Natural killer cell (primary cell): ENCODE measurements around the gene OPRD1. TPM values are rescaled to one million over a fixed set of nuclear protein-coding genes. Genes with fewer than 3 reads are reported as not detected.
A peak's percentile ranks its signal among the peaks of the same experiment; 100 is the strongest.

ENCODE experiments used
- ATAC-seq, 3 donors: fragments of 150-1000 bp in 2 of 3; fragments of 200-7000 bp in 1 of 3; cut with Tn5 transposase; 1 replicate in 1 of 3; 2 replicates in 2 of 3; pipeline ENCODE4 v1.10.0; 2021; ENCODE audit warnings: mild to moderate bottlenecking in 2 of 3, moderate library complexity in 2 of 3
- DNase-seq, 2 donors: peaks; one replicate each; pipeline versions ENCODE4 v3.0.0 to v3.0.0-alpha.2; 2013 to 2021; ENCODE audit warnings: mixed read lengths in 1 of 2
- H3K27ac ChIP-seq: one replicate; pipeline ENCODE4 v1.5.1; 2013; ENCODE audit warnings: mild to moderate bottlenecking, low read length
- H3K27me3 ChIP-seq: one replicate; pipeline ENCODE4 v1.6.1; 2013; ENCODE audit warnings: low read length; ENCODE audit not compliant: control insufficient read depth, insufficient read depth
- H3K36me3 ChIP-seq: one replicate; pipeline ENCODE4 v1.6.1; 2013; ENCODE audit warnings: low read length; ENCODE audit not compliant: control insufficient read depth, insufficient read depth
- H3K4me1 ChIP-seq: one replicate; pipeline ENCODE4 v1.6.1; 2013; ENCODE audit warnings: low read length; ENCODE audit not compliant: control insufficient read depth, insufficient read depth
- H3K4me3 ChIP-seq: one replicate; pipeline ENCODE4 v1.5.1; 2013; ENCODE audit warnings: low read length
- H3K9me3 ChIP-seq: one replicate; pipeline ENCODE4 v1.6.1; 2013; ENCODE audit warnings: low read length; ENCODE audit not compliant: control insufficient read depth, insufficient read depth
- H3K27ac Mint-ChIP-seq, 2 donors: one replicate each; pipeline ENCODE4 v1.8.0; 2022; ENCODE audit warnings: mild to moderate bottlenecking in 2 of 2, mixed read lengths in 2 of 2, moderate library complexity in 1 of 2
- H3K27me3 Mint-ChIP-seq, 2 donors: one replicate each; pipeline ENCODE4 v1.8.0; 2022; ENCODE audit warnings: low read depth in 2 of 2, mixed read lengths in 2 of 2
- H3K36me3 Mint-ChIP-seq: one replicate; pipeline ENCODE4 v1.8.0; 2022; ENCODE audit warnings: mixed read lengths
- H3K4me1 Mint-ChIP-seq, 2 donors: one replicate each; pipeline ENCODE4 v1.8.0; 2022; ENCODE audit warnings: mixed read lengths in 2 of 2
- H3K4me3 Mint-ChIP-seq: one replicate; pipeline ENCODE4 v1.8.0; 2022; ENCODE audit warnings: mild to moderate bottlenecking, moderate library complexity, mixed read lengths
- H3K9me3 Mint-ChIP-seq, 2 donors: one replicate each; pipeline ENCODE4 v1.8.0; 2022; ENCODE audit warnings: mixed read lengths in 2 of 2
- CTCF ChIP-seq: fragments of 200-600 bp; IDR thresholded peaks from one replicate; pipeline ENCODE4 v1.8.0; 2022; ENCODE audit warnings: antibody characterized with exemption
- WGBS: methylation state at CpG from one replicate; pipeline ENCODE4 v1.1.7; 2013; ENCODE audit warnings: missing lambda C conversion rate; ENCODE audit not compliant: insufficient coverage; 5-methylcytosine and 5-hydroxymethylcytosine counted together
- intact Hi-C: fragments of 100-400 bp; cut with micrococcal nuclease; formaldehyde crosslinking; loops from one replicate; pipeline ENCODE4 v1.14.2; 2022
- total RNA-seq, 4 donors: library from RNA; stranded (reverse); fragments of 120-200 nt in 1 of 4; gene quantifications; one replicate each; pipeline versions ENCODE4 v1.2.3 to v1.2.4, GENCODE V29; 2013 to 2022

Gene OPRD1
- total RNA-seq, 3 donors from 2014 or later (not counting 1 experiment from before 2014, with no cell fraction given), result not detected

GRCh38 chr1:28883242-28883616, 71.3 kb downstream of the OPRD1 start:
- H3K4me1 ChIP-seq, result peaks cover 43% of the 10 kb centered on the region
- H3K27ac ChIP-seq, result no peak overlapping the region
- H3K9me3 Mint-ChIP-seq, result no peaks in the 10 kb centered on the region
- H3K4me1 Mint-ChIP-seq, result peaks cover 38 to 45% of the 10 kb centered on the region in 2 donors
- H3K27me3 Mint-ChIP-seq, result no peaks in the 10 kb centered on the region
- H3K4me3 Mint-ChIP-seq, result no peak overlapping the region
- ATAC-seq, result no peak
- no peaks in the 10 kb centered on the region for H3K36me3 Mint-ChIP-seq
- intact Hi-C loops, result loop anchor here (5.0 kb wide), 1 partner anchor 239 kb away; the partner anchor contains the start of gene TMEM200B
- no peaks in the 10 kb centered on the region for H3K9me3 ChIP-seq
- H3K27me3 ChIP-seq, result no peaks in the 10 kb centered on the region
- WGBS, result 94% methylated on average over 1 of the region's 1 CpG
- no peak overlapping the region for H3K4me3 ChIP-seq
- H3K27ac Mint-ChIP-seq, result peak overlapping the region in 1 of 2 donors; percentile 93
- no peaks in the 10 kb centered on the region for H3K36me3 ChIP-seq
- DNase-seq, result no peak
- TF ChIP-seq CTCF, result no peak

GRCh38 chr1:28885472-28885877, 73.5 kb downstream of the OPRD1 start:
- intact Hi-C loops, result loop anchor here (1.0 to 5.0 kb wide), 2 partner anchors 30 to 297 kb away; partner anchors contain the start of gene SRSF4
- H3K4me3 Mint-ChIP-seq, result no peak overlapping the region
- Histone ChIP-seq H3K27ac (peak overlapping the region; percentile 13), H3K27me3 (no peaks in the 10 kb centered on the region), H3K4me3 (no peak overlapping the region), H3K36me3 (no peaks in the 10 kb centered on the region), H3K9me3 (no peaks in the 10 kb centered on the region), H3K4me1 (peaks cover 44% of the 10 kb centered on the region)
- ATAC-seq (no peak), DNase-seq (peak in 1 of 2 donors; percentile 33)
- 79% methylated on average over 6 of the region's 7 CpGs for WGBS
- no peaks in the 10 kb centered on the region for H3K27me3 Mint-ChIP-seq
- no peak for TF ChIP-seq CTCF
- H3K36me3 Mint-ChIP-seq, result no peaks in the 10 kb centered on the region
- H3K4me1 Mint-ChIP-seq, result peaks cover 44 to 57% of the 10 kb centered on the region in 2 donors
- H3K9me3 Mint-ChIP-seq, result no peaks in the 10 kb centered on the region
- peak overlapping the region; percentile 88 to 93 for H3K27ac Mint-ChIP-seq

- peaks cover 51 to 61% of the 10 kb centered on the region in 2 donors for H3K4me1 Mint-ChIP-seq
- H3K9me3 Mint-ChIP-seq, result no peaks in the 10 kb centered on the region
- H3K4me3 ChIP-seq, result peak overlapping the region; percentile 97
- peak overlapping the region; percentile 84 for H3K27ac ChIP-seq
- H3K9me3 ChIP-seq, result no peaks in the 10 kb centered on the region
- peak overlapping the region; percentile 89 for H3K4me3 Mint-ChIP-seq
- no peaks in the 10 kb centered on the region for H3K27me3 ChIP-seq
- H3K4me1 ChIP-seq, result peaks cover 44% of the 10 kb centered on the region
- ATAC-seq (no peak), DNase-seq (peak in 1 of 2 donors; percentile 30)
- WGBS, result 51% methylated on average over 17 of the region's 17 CpGs
- H3K36me3 ChIP-seq, result no peaks in the 10 kb centered on the region
- intact Hi-C loops, result loop anchor here (1.0 to 5.0 kb wide), 2 partner anchors 29 to 296 kb away; partner anchors contain the start of gene SRSF4
- TF ChIP-seq CTCF, result no peak
- no peaks in the 10 kb centered on the region for H3K27me3 Mint-ChIP-seq
- H3K36me3 Mint-ChIP-seq, result no peaks in the 10 kb centered on the region
- H3K27ac Mint-ChIP-seq, result peak overlapping the region; percentile 88 to 93
Measured at GRCh38 chr1:28885977-28886730, 74.2 kb downstream of the OPRD1 start.
